Loucy (cell line): ENCODE measurements around the gene RRAGB.

ENCODE experiments used
- H2AFZ ChIP-seq: fragments of 200-600 bp; sonication (generic); 2 replicates; pipeline ENCODE4 v1.6.0; 2016; ENCODE audit warnings: antibody characterized with exemption, mild to moderate bottlenecking, low read length, moderate library complexity
- H3F3A ChIP-seq: fragments of 200-600 bp; 2 replicates; pipeline ENCODE4 v1.6.0; 2016; ENCODE audit warnings: antibody characterized with exemption, low read depth, mild to moderate bottlenecking
- H3K27me3 ChIP-seq: fragments of 200-600 bp; sonication (generic); 2 replicates; pipeline ENCODE4 v1.6.1; 2014; ENCODE audit warnings: low read length, mild to moderate bottlenecking; ENCODE audit not compliant: insufficient read depth, poor library complexity, severe bottlenecking
- H3K36me3 ChIP-seq: fragments of 200-600 bp; sonication (generic); 2 replicates; pipeline ENCODE4 v1.6.1; 2016; ENCODE audit warnings: low read length; ENCODE audit not compliant: insufficient read depth
- H3K4me1 ChIP-seq: fragments of 200-600 bp; sonication (generic); 2 replicates; pipeline ENCODE4 v1.5.1; 2014; ENCODE audit warnings: low read length, mild to moderate bottlenecking; ENCODE audit not compliant: insufficient read depth, poor library complexity, severe bottlenecking
- H3K4me2 ChIP-seq: fragments of 200-600 bp; sonication (generic); 2 replicates; pipeline ENCODE4 v1.6.0; 2014; ENCODE audit warnings: antibody characterized with exemption, low read length, low read depth, mild to moderate bottlenecking; ENCODE audit not compliant: poor library complexity, severe bottlenecking
- H3K4me3 ChIP-seq: fragments of 200-600 bp; sonication (generic); 2 replicates; pipeline ENCODE4 v1.5.1; 2014; ENCODE audit warnings: low read length, mild to moderate bottlenecking, mixed read lengths; ENCODE audit not compliant: poor library complexity, severe bottlenecking
- H3K79me2 ChIP-seq: fragments of 200-600 bp; sonication (generic); 2 replicates; pipeline ENCODE4 v1.6.1; 2014; ENCODE audit warnings: low read length; ENCODE audit not compliant: insufficient read depth
- H3K9ac ChIP-seq: fragments of 200-600 bp; sonication (generic); 2 replicates; pipeline ENCODE4 v1.6.0; 2014; ENCODE audit warnings: mild to moderate bottlenecking, low read depth, low read length, moderate library complexity; ENCODE audit not compliant: poor library complexity, severe bottlenecking
- H3K9me2 ChIP-seq: fragments of 200-600 bp; sonication (generic); replicated peaks from 2 replicates; pipeline ENCODE4 v1.6.1; 2016; ENCODE audit warnings: low read depth, low read length, mixed read lengths
- H3K9me3 ChIP-seq: fragments of 200-600 bp; sonication (generic); 2 replicates; pipeline ENCODE4 v1.6.1; 2014; ENCODE audit warnings: mild to moderate bottlenecking, antibody characterized with exemption, low read length, low read depth; ENCODE audit not compliant: insufficient read depth
- H4K20me1 ChIP-seq: fragments of 200-600 bp; sonication (generic); 2 replicates; pipeline ENCODE4 v1.6.0; 2014; ENCODE audit warnings: antibody characterized with exemption, low read length, mild to moderate bottlenecking; ENCODE audit not compliant: insufficient read depth, poor library complexity, severe bottlenecking
- CTCF ChIP-seq: fragments of 200-600 bp; sonication (generic); conservative IDR thresholded peaks from 2 replicates; pipeline ENCODE4 v1.5.1; 2014; ENCODE audit warnings: mild to moderate bottlenecking, antibody characterized with exemption, low read length
- EZH2phosphoT487 ChIP-seq: fragments of 200-600 bp; IDR thresholded peaks from 2 replicates; pipeline ENCODE4 v1.6.1; 2018; ENCODE audit warnings: antibody characterized with exemption, mild to moderate bottlenecking, moderate library complexity, borderline replicate concordance

The RRAGB gene

GRCh38 chrX:55709735-55710134 is 7.8 kb upstream of the RRAGB start:
- no peaks in the 10 kb centered on the region for H3K36me3 ChIP-seq
- no peaks in the 10 kb centered on the region for H3K9me2 ChIP-seq
- H3K4me3 ChIP-seq, result no peak overlapping the region
- H3F3A ChIP-seq, result no peaks in the 10 kb centered on the region
- no peak overlapping the region for H3K4me2 ChIP-seq
- H3K27me3 ChIP-seq, result no peaks in the 10 kb centered on the region
- H3K9me3 ChIP-seq, result no peaks in the 10 kb centered on the region; the same call in 1 of the 2 replicates
- H3K9ac ChIP-seq, result no peak overlapping the region
- H2AFZ ChIP-seq, result no peak overlapping the region
- TF ChIP-seq CTCF (no peak), EZH2phosphoT487 (no peak)
- H3K4me1 ChIP-seq, result peaks cover 7% of the 10 kb centered on the region
- H3K79me2 ChIP-seq, result no peaks in the 10 kb centered on the region
- no peaks in the 10 kb centered on the region for H4K20me1 ChIP-seq

- Histone ChIP-seq H3K4me3 (no peak overlapping the region), H2AFZ (no peak overlapping the region), H3K9ac (no peak overlapping the region), H4K20me1 (no peaks in the 10 kb centered on the region), H3K4me2 (no peak overlapping the region), H3K9me3 (no peaks in the 10 kb centered on the region; the same call in 1 of the 2 replicates), H3K4me1 (peaks cover 7% of the 10 kb centered on the region), H3K36me3 (no peaks in the 10 kb centered on the region), H3F3A (no peaks in the 10 kb centered on the region), H3K9me2 (no peaks in the 10 kb centered on the region), H3K27me3 (no peaks in the 10 kb centered on the region), H3K79me2 (no peaks in the 10 kb centered on the region)
- TF ChIP-seq EZH2phosphoT487, result no peak
- TF ChIP-seq CTCF, result no peak
Measured at GRCh38 chrX:55710701-55711100, 6.8 kb upstream of the RRAGB start.

- H3K9me2 ChIP-seq, result no peaks in the 10 kb centered on the region
Measured at GRCh38 chrX:55713631-55714030, 3.9 kb upstream of the RRAGB start.

More at GRCh38 chrX:55713631-55714030, 3.9 kb upstream of the RRAGB start:
- H3F3A ChIP-seq, result no peaks in the 10 kb centered on the region
- no peaks in the 10 kb centered on the region for H3K27me3 ChIP-seq
- no peak overlapping the region for H3K9ac ChIP-seq
- H3K9me3 ChIP-seq, result no peaks in the 10 kb centered on the region
- TF ChIP-seq CTCF, result no peak
- TF ChIP-seq EZH2phosphoT487, result no peak
- no peaks in the 10 kb centered on the region for H3K36me3 ChIP-seq
- peaks cover 10% of the 10 kb centered on the region for H3K4me1 ChIP-seq
- H3K79me2 ChIP-seq, result peaks cover 1% of the 10 kb centered on the region; the same call in 1 of the 2 replicates
- no peak overlapping the region for H3K4me2 ChIP-seq
- H4K20me1 ChIP-seq, result no peaks in the 10 kb centered on the region
- no peak overlapping the region for H2AFZ ChIP-seq
- H3K4me3 ChIP-seq, result no peak overlapping the region
